Right ventricle myocardium superior (tissue), 1 donor: ENCODE measurements around the gene COL1A1. TPM values are rescaled to one million over a fixed set of nuclear protein-coding genes. Genes with fewer than 3 reads are reported as not detected.
A peak's percentile ranks its signal among the peaks of the same experiment; 100 is the strongest.

ENCODE experiments used
- ATAC-seq: fragments of 200-7000 bp; cut with Tn5 transposase; one replicate; pipeline ENCODE4 v1.9.1; 2020; ENCODE audit warnings: mild to moderate bottlenecking; ENCODE audit not compliant: poor library complexity
- DNase-seq: peaks from one replicate; pipeline ENCODE4 v3.0.0-alpha.2; 2020
- intact Hi-C: fragments of 100-400 bp; cut with DNase I; formaldehyde crosslinking; loops from one replicate; pipeline ENCODE4 v1.11.2; 2022
- total RNA-seq: library from RNA; stranded (reverse); fragmentation: NEBNext Ultra II Directional; extraction: Animal tissue kit (Norgen Biotek cat#: 25700); gene quantifications from one replicate; pipeline ENCODE4 v1.2.1, GENCODE V29; 2021
- donor health status: DM: no; HTN: yes; CAD: no; lungs with severe emphysema.

COL1A1 gene
- total RNA-seq, 1 donor from 2014 or later, result 28.1 TPM

- DNase-seq (no peak), ATAC-seq (no peak)
- intact Hi-C loops, result no loop called here
Measured at GRCh38 chr17:50165466-50165865, 36.0 kb downstream of the COL1A1 start.

- intact Hi-C loops, result no loop called here
- ATAC-seq, result no peak
Measured at GRCh38 chr17:50165066-50165465, 36.4 kb downstream of the COL1A1 start.

GRCh38 chr17:50164697-50164988, 36.8 kb downstream of the COL1A1 start:
- intact Hi-C loops, result no loop called here
- no peak for DNase-seq
- no peak for ATAC-seq

More at GRCh38 chr17:50165066-50165465, 36.4 kb downstream of the COL1A1 start:
- no peak for DNase-seq

GRCh38 chr17:50163843-50164696, 37.4 kb downstream of the COL1A1 start:
- intact Hi-C loops, result no loop called here
- DNase-seq, result peak; percentile 71
- peak; percentile 40 for ATAC-seq

GRCh38 chr17:50162466-50163254, 38.8 kb downstream of the COL1A1 start:
- no peak for DNase-seq
- intact Hi-C loops, result no loop called here

GRCh38 chr17:50161911-50162288, 39.5 kb downstream of the COL1A1 start:
- ATAC-seq (no peak), DNase-seq (no peak)
- intact Hi-C loops, result no loop called here

More at GRCh38 chr17:50162466-50163254, 38.8 kb downstream of the COL1A1 start:
- ATAC-seq, result no peak

GRCh38 chr17:50161023-50161910, 40.2 kb downstream of the COL1A1 start:
- peak; percentile 95 for DNase-seq
- ATAC-seq, result peak; percentile 84
- intact Hi-C loops, result no loop called here

- DNase-seq, result no peak
- no peak for ATAC-seq
- intact Hi-C loops, result no loop called here
Measured at GRCh38 chr17:50157891-50158290, 43.5 kb downstream of the COL1A1 start.

- DNase-seq (no peak), ATAC-seq (no peak)
- intact Hi-C loops, result no loop called here
Measured at GRCh38 chr17:50155115-50155819, 46.2 kb downstream of the COL1A1 start.

GRCh38 chr17:50154604-50155003, 46.8 kb downstream of the COL1A1 start:
- DNase-seq (no peak), ATAC-seq (no peak)
- intact Hi-C loops, result no loop called here

GRCh38 chr17:50153650-50154575, 47.5 kb downstream of the COL1A1 start:
- intact Hi-C loops, result no loop called here
- ATAC-seq, result peak; percentile 34
- DNase-seq, result peak; percentile 87

GRCh38 chr17:50152736-50153135, 48.7 kb downstream of the COL1A1 start:
- intact Hi-C loops, result no loop called here
- DNase-seq, result no peak
- no peak for ATAC-seq

GRCh38 chr17:50151937-50152547, 49.4 kb downstream of the COL1A1 start:
- peak; percentile 87 for DNase-seq
- peak; percentile 66 for ATAC-seq
- intact Hi-C loops, result no loop called here

GRCh38 chr17:50151041-50151936, 50.1 kb downstream of the COL1A1 start:
- DNase-seq (peak; percentile 94), ATAC-seq (peak; percentile 78)
- intact Hi-C loops, result no loop called here

- intact Hi-C loops, result no loop called here
- DNase-seq (no peak), ATAC-seq (peak; percentile 0)
Measured at GRCh38 chr17:50150354-50151040, 50.9 kb downstream of the COL1A1 start, which contains the start of gene PPP1R9B. Gene PPP1R9B, minus strand, starts transcription at chr17:50150677. Its CDS starts 164 bp downstream, at chr17:50150513.
